NCI-H1105 (cell line): ENCODE measurements around the gene FJX1.
A peak's percentile ranks its signal among the peaks of the same experiment; 100 is the strongest.

Experiments
- DNase-seq: peaks from one replicate; lab custom pipeline; 2025; lab: John Stamatoyannopoulos, UW

Gene FJX1

GRCh38 chr11:35617687-35618496 is at the start of gene FJX1:
Gene FJX1, plus strand, starts transcription at chr11:35618460. Its CDS starts 177 bp downstream, at chr11:35618637.
- peak; percentile 9 for DNase-seq

GRCh38 chr11:35571696-35572095 is 46.6 kb upstream of the FJX1 start:
- DNase-seq: no peak

GRCh38 chr11:35579557-35580396 is 38.5 kb upstream of the FJX1 start:
- no peak for DNase-seq

- DNase-seq: no peak
These were observed 37.9 kb upstream of the FJX1 start for GRCh38 chr11:35580397-35580781.

GRCh38 chr11:35582033-35582432 is 36.2 kb upstream of the FJX1 start:
- no peak for DNase-seq

GRCh38 chr11:35583126-35583525 is 35.1 kb upstream of the FJX1 start:
- DNase-seq: no peak

- no peak for DNase-seq
These were observed 34.4 kb upstream of the FJX1 start for GRCh38 chr11:35583843-35584242.

- no peak for DNase-seq
These were observed 33.9 kb upstream of the FJX1 start for GRCh38 chr11:35584321-35584720.

GRCh38 chr11:35585416-35585815 is 32.8 kb upstream of the FJX1 start:
- DNase-seq: no peak

GRCh38 chr11:35586222-35586621 is 32.0 kb upstream of the FJX1 start:
- no peak for DNase-seq

GRCh38 chr11:35587972-35588371 is 30.3 kb upstream of the FJX1 start:
- DNase-seq: no peak

GRCh38 chr11:35588627-35589026 is 29.6 kb upstream of the FJX1 start:
- no peak for DNase-seq

- DNase-seq: no peak
These were observed 29.0 kb upstream of the FJX1 start for GRCh38 chr11:35589281-35589680.

GRCh38 chr11:35590412-35590811 is 27.8 kb upstream of the FJX1 start:
- no peak for DNase-seq

- no peak for DNase-seq
These were observed 25.1 kb upstream of the FJX1 start for GRCh38 chr11:35593143-35593542.

GRCh38 chr11:35594680-35595079 is 23.6 kb upstream of the FJX1 start:
- no peak for DNase-seq

GRCh38 chr11:35598254-35599125 is 19.8 kb upstream of the FJX1 start:
- no peak for DNase-seq

- no peak for DNase-seq
These were observed 17.9 kb upstream of the FJX1 start for GRCh38 chr11:35600331-35600838.

- DNase-seq: no peak
These were observed 16.0 kb upstream of the FJX1 start for GRCh38 chr11:35602160-35602793.

- no peak for DNase-seq
These were observed 15.3 kb upstream of the FJX1 start for GRCh38 chr11:35602979-35603378.

- DNase-seq: no peak
These were observed 12.6 kb upstream of the FJX1 start for GRCh38 chr11:35605706-35606105.

GRCh38 chr11:35606206-35606605 is 12.1 kb upstream of the FJX1 start:
- DNase-seq: no peak
